Measurements from ENCODE around the gene TGIF2. TPM values are rescaled to one million over a fixed set of nuclear protein-coding genes. Genes with fewer than 3 reads are reported as not detected.

Gene TGIF2
- total RNA-seq, 1 experiment from 2014 or later: 17.1 TPM

DNA sequence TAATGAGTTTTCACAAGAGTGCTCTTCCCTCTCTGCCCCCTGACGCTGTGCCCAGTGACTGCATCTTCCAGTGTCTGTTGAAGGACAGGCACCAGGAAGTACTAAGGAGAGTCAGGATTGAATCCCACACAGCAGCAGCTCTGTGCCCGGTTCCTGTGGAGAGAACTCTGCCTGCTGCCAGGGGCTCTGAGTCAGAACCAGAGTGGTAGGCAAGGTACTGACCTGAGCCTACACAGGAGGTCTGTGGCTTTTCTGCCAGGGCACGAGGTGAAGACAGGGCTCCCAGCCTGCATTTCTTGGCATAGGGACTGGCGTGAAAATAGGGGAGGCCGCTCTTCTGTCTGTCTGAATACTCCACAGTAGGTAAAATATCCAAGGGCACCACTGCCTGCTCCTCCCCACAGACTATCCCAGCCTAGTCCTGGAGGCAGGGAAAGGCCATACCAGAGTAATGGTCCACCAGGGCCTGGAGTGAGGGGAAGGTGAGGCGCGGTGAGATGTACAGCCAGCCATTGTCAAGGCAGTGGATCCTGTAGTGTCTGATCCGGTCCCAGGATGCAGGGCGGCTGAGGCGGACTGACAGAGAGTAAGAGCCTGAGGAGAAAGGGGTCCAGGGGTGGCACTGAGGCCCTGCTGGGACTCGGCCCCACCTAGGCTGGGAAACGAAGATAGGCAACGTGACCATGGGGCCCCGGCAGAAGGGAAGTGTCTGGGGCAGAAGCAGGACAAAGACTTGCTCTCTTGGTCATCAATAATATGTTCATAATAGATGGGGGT lies 41.6 kb downstream of the TGIF2 start (continued):
- no peak for TF ChIP-seq POLR2AphosphoS5 (IDR thresholded peaks at IDR 0.05; ENCODE audit: low read depth, low read length)

DNA sequence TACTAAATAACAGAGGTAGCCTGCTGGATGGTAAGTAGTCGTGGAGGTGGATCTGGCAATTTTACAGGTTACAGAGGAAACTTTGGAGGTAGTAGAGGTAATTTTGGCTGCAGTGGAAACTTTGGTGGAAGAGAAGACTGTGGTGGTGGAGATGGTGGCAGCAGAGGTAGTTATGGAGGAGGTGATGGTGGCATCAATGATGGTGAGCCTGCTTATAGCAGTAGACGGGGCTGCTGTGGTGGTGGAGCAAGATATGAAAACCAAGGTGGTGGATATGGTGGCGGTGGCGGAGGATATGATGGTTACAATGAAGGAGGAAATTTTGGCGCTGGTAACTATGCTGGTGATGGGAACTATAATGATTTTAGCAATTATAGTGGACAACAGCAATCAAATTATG lies 47.5 kb downstream of the TGIF2 start:
- H4K20me1 ChIP-seq (ENCODE audit: insufficient read depth): no peaks in the 10 kb centered on the region
- no peak for DNase-seq (ENCODE audit: low read depth, low spot score)
- no peaks in the 10 kb centered on the region for H3K79me2 ChIP-seq (ENCODE audit: insufficient read depth, low read length)
- no peaks in the 10 kb centered on the region for H3K9me3 ChIP-seq (ENCODE audit: control insufficient read depth in 1 of 2, insufficient read depth in 1 of 2, low read depth in 1 of 2, low read length in 2 of 2)
- no peak overlapping the region for H3K9ac ChIP-seq (ENCODE audit: low read length)
- RAD21 ChIA-PET (ENCODE audit: low non-redundant PET in 1 of 2, low total read pairs in 2 of 2, uncharacterized antibody in 2 of 2, unreplicated experiment in 2 of 2): no interaction called here
- no peaks in the 10 kb centered on the region for H3K36me3 ChIP-seq (ENCODE audit: control insufficient read depth in 1 of 2, insufficient read depth in 2 of 2, low read length in 2 of 2)
- no peak for TF ChIP-seq TCF7L2 (IDR thresholded peaks at IDR 0.05; ENCODE audit: borderline replicate concordance, extremely low read depth, insufficient read depth, insufficient read length)
- TF ChIP-seq, protein P1, sequence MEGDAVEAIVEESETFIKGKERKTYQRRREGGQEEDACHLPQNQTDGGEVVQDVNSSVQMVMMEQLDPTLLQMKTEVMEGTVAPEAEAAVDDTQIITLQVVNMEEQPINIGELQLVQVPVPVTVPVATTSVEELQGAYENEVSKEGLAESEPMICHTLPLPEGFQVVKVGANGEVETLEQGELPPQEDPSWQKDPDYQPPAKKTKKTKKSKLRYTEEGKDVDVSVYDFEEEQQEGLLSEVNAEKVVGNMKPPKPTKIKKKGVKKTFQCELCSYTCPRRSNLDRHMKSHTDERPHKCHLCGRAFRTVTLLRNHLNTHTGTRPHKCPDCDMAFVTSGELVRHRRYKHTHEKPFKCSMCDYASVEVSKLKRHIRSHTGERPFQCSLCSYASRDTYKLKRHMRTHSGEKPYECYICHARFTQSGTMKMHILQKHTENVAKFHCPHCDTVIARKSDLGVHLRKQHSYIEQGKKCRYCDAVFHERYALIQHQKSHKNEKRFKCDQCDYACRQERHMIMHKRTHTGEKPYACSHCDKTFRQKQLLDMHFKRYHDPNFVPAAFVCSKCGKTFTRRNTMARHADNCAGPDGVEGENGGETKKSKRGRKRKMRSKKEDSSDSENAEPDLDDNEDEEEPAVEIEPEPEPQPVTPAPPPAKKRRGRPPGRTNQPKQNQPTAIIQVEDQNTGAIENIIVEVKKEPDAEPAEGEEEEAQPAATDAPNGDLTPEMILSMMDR (IDR thresholded peaks at IDR 0.05 in 2 of 3, conservative IDR thresholded peaks at IDR 0.05 in 1 of 3; ENCODE audit: borderline replicate concordance in 1 of 3, insufficient read depth in 1 of 3, low read depth in 2 of 3, low read length in 2 of 3): no peak
- CTCF ChIA-PET: no interaction called here
- no peak overlapping the region for H3K27ac ChIP-seq (ENCODE audit: low read depth, low read length)
- H3K4me3 ChIP-seq (replicated peaks in 1 of 2; ENCODE audit: low read depth in 1 of 2, low read length in 2 of 2): no peak overlapping the region
- H3K9me2 ChIP-seq (ENCODE audit: insufficient read depth): no peaks in the 10 kb centered on the region
- H2AFZ ChIP-seq (ENCODE audit: low read depth, low read length, poor library complexity, severe bottlenecking): no peak overlapping the region
- intact Hi-C loops (cut with micrococcal nuclease): no loop called here
- BruUV-seq (replicated peaks): no TSS peak
- POLR2A ChIA-PET: no interaction called here
- no peaks in the 10 kb centered on the region for H3K27me3 ChIP-seq (ENCODE audit: insufficient read depth, low read length)
- H3K4me1 ChIP-seq (ENCODE audit: control insufficient read depth in 1 of 2, insufficient read depth in 2 of 2, low read length in 2 of 2): peaks cover 2 to 7% of the 10 kb centered on the region in 2 experiments; a peak in 1 of 4 replicates
- no peak overlapping the region for H3K4me2 ChIP-seq (ENCODE audit: low read length)
- no peak for ATAC-seq

DNA sequence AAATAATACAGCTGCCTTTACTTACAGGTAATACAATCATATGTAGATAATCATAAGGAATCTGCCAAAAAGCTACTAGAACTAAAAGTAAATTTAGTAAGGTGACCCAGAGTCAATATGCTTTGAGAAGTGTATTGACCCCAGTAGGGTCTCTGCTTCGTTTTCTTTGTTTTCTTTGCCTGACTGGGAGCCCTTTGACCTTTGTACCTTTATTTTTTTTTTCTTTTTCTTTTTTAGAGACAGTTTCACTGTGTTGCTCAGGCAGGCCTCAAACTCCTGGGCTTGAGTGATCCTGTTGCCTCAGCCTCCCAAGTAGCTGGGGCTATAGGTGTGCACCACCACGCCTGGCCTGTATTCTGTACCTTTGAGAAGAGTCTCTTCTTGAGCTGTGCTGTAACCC lies 50.0 kb downstream of the TGIF2 start:
- Histone ChIP-seq H4K20me1 (ENCODE audit: insufficient read depth) (no peaks in the 10 kb centered on the region), H3K9ac (ENCODE audit: low read length) (no peak overlapping the region), H2AFZ (ENCODE audit: low read depth, low read length, poor library complexity, severe bottlenecking) (no peak overlapping the region), H3K27ac (ENCODE audit: low read depth, low read length) (no peak overlapping the region), H3K9me2 (ENCODE audit: insufficient read depth) (no peaks in the 10 kb centered on the region), H3K4me1 (ENCODE audit: control insufficient read depth in 1 of 2, insufficient read depth in 2 of 2, low read length in 2 of 2) (peaks cover 2 to 7% of the 10 kb centered on the region in 2 experiments; a peak in 1 of 4 replicates), H3K4me3 (replicated peaks in 1 of 2; ENCODE audit: low read depth in 1 of 2, low read length in 2 of 2) (no peak overlapping the region), H3K27me3 (ENCODE audit: insufficient read depth, low read length) (no peaks in the 10 kb centered on the region), H3K4me2 (ENCODE audit: low read length) (no peak overlapping the region), H3K79me2 (ENCODE audit: insufficient read depth, low read length) (no peaks in the 10 kb centered on the region), H3K9me3 (ENCODE audit: control insufficient read depth in 1 of 2, insufficient read depth in 1 of 2, low read depth in 1 of 2, low read length in 2 of 2) (no peaks in the 10 kb centered on the region), H3K36me3 (ENCODE audit: control insufficient read depth in 1 of 2, insufficient read depth in 2 of 2, low read length in 2 of 2) (no peaks in the 10 kb centered on the region)
- ATAC-seq: no peak
- no peak for TF ChIP-seq FOSL1 (IDR thresholded peaks at IDR 0.05; ENCODE audit: low read depth)
- TF ChIP-seq EZH2 (IDR thresholded peaks at IDR 0.05): no peak
- no peak for TF ChIP-seq TCF7L2 (IDR thresholded peaks at IDR 0.05; ENCODE audit: borderline replicate concordance, extremely low read depth, insufficient read depth, insufficient read length)
- intact Hi-C loops (cut with micrococcal nuclease): no loop called here
- ChIA-PET CTCF (interaction anchor here (1.5 kb wide), 1 partner anchor 18 kb away, joined by 3 read pairs; the partner anchor contains the start of gene RAB5IF), RAD21 (ENCODE audit: low non-redundant PET in 1 of 2, low total read pairs in 2 of 2, uncharacterized antibody in 2 of 2, unreplicated experiment in 2 of 2) (no interaction called here), POLR2A (no interaction called here)
- DNase-seq (ENCODE audit: low read depth, low spot score): no peak
- BruUV-seq (replicated peaks): no TSS peak
